ENCODE data around the gene CCL25.

DNA sequence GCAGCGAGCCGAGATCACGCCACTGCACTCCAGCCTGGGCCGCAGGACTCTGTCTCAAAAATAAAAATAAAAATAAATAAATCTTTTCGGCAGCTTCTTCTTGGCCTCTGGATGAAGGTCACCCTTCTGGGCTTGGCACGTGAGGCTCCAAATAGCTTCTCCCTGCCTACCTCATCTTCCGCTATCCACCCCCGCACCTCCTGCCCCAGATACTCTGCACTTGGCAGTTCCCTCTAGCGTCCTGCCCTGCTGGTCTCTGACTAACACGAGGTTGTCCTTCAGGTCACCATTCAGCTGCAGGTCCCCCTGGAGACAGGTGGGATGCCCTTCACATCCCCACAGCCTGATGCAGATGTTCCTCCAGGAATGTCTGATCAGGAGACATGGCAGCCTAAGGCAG, 8.5 kb upstream of the CCL25 start:
- TF ChIP-seq, protein P1, sequence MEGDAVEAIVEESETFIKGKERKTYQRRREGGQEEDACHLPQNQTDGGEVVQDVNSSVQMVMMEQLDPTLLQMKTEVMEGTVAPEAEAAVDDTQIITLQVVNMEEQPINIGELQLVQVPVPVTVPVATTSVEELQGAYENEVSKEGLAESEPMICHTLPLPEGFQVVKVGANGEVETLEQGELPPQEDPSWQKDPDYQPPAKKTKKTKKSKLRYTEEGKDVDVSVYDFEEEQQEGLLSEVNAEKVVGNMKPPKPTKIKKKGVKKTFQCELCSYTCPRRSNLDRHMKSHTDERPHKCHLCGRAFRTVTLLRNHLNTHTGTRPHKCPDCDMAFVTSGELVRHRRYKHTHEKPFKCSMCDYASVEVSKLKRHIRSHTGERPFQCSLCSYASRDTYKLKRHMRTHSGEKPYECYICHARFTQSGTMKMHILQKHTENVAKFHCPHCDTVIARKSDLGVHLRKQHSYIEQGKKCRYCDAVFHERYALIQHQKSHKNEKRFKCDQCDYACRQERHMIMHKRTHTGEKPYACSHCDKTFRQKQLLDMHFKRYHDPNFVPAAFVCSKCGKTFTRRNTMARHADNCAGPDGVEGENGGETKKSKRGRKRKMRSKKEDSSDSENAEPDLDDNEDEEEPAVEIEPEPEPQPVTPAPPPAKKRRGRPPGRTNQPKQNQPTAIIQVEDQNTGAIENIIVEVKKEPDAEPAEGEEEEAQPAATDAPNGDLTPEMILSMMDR (IDR thresholded peaks at IDR 0.05 in 8 of 11, conservative IDR thresholded peaks at IDR 0.05 in 3 of 11): no peak
- no peak for TF ChIP-seq POLR2AphosphoS5 (IDR thresholded peaks at IDR 0.05)
